Activated CD8-positive, alpha-beta memory T cell treated with anti-CD3 and anti-CD28 coated beads for 1 hour (primary cell): ENCODE measurements around the gene LTN1.
"Not testable (repeated sequence)": the region's sequence is repeated elsewhere in the genome, so short reads cannot be mapped to it uniquely, and the experiment has no call there.

Experiments used
- DNase-seq, 2 donors: peaks; one replicate each; pipeline ENCODE4 v3.0.0-alpha.2; 2020; ENCODE audit warnings: low read depth in 1 of 2; ENCODE audit errors: extremely low read depth in 1 of 2

The LTN1 gene, protein sequence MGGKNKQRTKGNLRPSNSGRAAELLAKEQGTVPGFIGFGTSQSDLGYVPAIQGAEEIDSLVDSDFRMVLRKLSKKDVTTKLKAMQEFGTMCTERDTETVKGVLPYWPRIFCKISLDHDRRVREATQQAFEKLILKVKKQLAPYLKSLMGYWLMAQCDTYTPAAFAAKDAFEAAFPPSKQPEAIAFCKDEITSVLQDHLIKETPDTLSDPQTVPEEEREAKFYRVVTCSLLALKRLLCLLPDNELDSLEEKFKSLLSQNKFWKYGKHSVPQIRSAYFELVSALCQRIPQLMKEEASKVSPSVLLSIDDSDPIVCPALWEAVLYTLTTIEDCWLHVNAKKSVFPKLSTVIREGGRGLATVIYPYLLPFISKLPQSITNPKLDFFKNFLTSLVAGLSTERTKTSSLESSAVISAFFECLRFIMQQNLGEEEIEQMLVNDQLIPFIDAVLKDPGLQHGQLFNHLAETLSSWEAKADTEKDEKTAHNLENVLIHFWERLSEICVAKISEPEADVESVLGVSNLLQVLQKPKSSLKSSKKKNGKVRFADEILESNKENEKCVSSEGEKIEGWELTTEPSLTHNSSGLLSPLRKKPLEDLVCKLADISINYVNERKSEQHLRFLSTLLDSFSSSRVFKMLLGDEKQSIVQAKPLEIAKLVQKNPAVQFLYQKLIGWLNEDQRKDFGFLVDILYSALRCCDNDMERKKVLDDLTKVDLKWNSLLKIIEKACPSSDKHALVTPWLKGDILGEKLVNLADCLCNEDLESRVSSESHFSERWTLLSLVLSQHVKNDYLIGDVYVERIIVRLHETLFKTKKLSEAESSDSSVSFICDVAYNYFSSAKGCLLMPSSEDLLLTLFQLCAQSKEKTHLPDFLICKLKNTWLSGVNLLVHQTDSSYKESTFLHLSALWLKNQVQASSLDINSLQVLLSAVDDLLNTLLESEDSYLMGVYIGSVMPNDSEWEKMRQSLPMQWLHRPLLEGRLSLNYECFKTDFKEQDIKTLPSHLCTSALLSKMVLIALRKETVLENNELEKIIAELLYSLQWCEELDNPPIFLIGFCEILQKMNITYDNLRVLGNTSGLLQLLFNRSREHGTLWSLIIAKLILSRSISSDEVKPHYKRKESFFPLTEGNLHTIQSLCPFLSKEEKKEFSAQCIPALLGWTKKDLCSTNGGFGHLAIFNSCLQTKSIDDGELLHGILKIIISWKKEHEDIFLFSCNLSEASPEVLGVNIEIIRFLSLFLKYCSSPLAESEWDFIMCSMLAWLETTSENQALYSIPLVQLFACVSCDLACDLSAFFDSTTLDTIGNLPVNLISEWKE (N-terminal part only)

DNA sequence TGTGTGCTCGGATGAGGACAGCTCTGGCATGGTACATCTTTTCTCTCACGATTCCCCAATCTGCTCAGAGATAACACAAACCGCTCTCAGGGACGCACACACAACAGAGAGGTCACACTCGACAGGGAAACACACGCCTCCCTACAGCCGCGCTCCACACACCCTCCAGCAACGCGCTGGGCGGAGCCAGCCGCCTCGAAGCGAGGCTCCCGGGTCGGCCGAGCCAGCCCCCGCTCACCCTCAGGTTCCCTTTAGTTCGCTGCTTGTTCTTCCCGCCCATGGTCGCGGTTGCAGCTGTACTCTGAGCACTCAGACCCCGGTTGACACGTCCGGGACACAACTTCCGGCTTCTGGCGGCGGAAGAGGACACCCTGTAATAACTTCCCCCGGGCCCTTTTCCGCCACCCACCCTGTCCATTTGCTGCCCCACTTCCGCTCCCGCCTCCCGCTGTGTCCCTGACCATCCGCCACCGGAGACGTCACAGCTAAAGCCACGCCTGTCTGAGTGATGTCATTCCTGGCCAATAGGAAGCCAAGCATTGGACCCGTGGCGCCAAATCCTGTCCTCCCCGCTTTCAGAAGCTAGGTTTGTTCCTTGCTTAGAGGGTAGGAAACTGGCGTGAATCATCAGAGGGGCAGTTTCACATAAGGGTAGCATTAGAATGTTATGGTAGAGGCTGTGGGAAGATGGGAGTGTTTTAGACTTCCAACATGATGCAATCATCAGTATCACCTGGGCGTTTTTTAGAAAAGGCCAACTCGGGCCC is at the start of gene LTN1:
Gene LTN1, minus strand, starts transcription at position 352 of the 767 bp plus-strand sequence. Its CDS starts 72 bp downstream, at position 280.
- peak; percentile 93 to 99 for DNase-seq

DNA sequence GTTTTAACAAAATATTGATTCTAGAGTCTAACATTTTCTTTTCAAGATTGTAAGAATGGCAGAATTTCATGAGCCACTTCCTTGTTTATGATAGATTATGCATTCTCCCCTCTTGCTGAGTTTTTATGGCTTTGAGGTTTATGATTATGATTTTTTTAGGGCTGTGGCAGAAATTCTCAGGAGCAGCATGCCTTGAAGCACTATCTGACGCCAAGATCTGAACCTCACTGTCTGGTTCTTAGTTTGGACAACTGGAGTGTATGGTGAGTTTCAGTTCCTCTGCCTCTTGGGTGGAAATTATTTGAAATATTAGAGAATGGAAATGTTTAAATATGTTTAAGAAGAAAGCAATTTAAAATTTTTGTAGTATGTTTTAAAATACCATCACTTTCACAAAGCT is 42.0 kb upstream of the LTN1 start:
- no peak for DNase-seq

DNA sequence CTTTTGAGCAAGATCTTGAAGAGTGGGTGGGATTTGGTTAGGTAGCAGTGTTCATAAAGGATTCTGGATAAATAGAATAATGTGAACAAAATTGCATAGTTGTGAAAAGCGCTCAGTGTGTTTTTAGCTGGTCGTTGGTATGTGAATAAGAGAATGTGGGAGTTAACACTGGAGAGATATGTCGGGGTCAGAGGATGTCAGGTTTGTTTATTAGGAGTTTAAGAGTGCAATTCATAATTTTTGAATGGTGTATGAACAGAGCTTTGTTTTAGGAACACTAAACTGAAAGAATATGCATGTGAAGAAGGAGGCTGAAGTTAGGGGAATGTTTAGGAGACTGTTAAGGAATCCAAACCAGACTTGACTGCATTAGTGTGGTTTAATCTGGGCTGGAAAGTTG is 41.2 kb upstream of the LTN1 start:
- no peak for DNase-seq

DNA sequence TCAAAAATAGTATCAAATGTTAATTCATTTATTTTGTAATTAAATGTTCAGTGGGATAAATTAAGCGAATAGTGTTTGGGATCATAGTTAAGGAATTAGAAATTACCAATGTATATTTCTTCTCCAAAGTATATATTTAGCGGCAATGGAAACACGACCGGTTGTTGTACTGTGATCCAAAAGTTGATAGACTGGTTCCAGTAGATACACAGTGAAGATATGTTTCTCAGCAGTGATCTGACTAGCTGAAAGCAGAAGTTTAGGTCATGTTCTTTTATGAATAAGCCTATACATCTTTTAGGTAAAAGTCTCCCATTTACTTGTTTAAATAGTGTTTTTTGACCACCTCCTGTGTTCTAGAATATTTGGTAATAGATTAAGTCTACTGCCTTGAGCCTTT is 40.6 kb upstream of the LTN1 start:
- DNase-seq, result no peak

DNA sequence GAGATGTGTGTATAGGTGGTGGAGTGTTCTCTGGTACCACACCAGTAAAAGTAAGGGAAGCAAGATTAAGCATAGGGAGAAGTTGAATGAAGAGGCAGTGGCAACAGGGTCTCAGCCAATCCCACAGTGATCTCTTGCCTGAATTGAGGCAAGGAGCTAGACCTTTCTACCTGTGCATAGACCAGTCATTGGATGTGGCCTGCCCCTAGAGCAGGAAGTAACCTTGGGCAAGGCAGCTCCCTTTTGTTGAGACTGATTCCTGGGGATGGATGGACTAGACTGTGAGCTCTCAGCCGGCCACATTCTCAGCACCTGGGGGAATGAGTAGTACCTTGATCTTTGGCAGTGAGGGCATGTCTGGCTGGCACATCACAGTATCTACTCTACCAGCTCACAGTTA is 38.2 kb upstream of the LTN1 start:
- DNase-seq, result no peak

DNA sequence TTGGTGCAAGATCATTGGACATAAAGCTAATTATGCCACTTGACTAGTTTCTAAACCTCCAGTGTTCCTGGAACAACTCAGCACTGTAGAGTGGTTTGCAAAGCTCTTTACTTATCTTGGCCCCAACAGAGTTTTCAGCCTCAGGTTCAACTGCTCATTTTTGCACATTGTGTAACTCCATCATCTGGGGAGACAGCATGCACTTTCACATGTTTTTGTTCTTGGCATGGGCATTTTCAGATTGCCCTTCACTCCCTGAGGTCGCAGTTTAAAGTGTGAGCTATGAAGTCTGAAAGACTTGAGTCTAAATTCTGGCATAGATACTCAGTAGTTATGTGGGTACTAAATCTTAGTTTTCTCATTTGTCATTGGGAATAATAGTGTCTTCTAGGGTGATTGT is 36.8 kb upstream of the LTN1 start:
- DNase-seq, result no peak

DNA sequence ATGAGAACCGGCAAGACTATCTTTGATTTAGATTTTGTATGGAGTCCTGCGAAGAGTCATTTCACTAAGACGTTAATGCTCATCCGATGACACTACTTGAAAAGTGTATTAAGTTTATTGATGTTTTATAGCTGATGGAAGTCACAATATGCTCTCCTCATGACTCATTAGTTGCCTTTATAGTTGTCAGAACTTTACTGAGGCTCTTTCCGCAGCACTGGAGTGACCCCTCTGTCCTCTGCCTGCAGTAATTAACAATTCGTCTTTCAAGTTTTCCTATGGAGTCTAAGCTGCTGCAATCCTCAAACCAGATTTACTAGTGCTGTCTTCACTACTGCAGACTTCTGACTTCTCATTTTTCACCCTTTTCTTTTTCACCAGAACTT is 32.6 kb upstream of the LTN1 start:
- no peak for DNase-seq

DNA sequence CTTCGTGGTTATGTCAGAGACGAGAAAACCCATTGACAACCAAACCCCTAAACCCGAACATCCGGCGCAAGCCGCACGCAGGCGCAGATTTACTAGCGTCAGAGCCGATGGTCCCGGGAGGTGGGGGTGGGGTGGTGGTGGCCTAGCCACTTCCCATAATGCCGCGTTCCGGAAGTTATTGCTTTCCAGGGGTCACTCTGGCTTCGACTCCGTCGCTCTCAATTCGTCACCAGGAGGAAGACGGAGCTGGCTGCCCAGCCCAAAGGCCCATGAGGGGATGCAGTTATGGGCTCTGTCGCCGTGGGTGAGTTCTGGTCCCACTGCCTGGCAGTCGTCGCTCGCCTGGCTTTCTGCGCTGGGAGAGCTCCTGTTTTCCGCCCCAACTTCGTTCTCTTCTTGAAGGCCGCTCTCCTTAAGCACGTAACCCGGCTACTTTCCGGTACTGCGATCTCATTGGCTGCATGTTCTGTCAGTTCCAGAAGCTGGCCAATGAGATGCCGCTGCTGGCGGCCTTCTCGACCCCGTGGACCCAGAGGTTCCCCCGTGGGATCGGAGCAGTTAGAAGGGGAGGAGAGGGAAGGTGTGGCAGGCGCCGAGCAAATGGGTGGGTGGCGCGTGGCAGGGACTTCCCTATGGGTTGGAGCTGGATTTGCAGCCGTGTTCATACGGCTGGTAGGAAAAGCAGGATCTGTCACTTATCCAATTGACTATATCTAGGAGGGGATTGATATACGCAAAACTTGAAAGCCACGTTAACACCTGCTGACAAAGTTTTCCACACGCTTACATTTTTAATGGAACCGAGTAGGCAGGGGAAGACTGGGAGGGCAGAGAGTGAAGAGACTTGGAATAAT is 32.0 kb upstream of the LTN1 start, which contains the start of gene USP16:
Gene USP16, plus strand, starts transcription at position 195 of the 854 bp plus-strand sequence. CDS start 3,246 bp downstream, outside the sequence.
- peak; percentile 86 to 87 for DNase-seq

DNA sequence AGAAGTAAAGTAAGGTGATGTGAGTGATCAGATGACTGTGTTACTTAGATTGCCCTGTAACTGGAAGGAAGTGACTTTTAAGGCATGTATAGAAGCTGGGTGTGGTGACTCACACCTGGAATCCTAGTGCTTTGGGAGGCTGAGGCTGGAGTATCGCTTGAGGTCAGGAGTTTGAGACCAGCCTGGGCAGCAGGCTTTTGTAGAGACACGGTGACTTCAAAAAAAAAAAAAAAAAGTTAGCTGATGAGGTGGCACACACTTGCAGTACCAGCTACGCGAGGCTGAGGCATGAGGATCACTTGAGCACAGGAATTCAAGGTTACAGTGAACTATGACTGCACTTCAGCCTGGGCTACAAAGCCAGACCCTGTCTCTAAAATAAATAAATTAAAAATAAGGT is 29.5 kb upstream of the LTN1 start:
- DNase-seq, result no peak

DNA sequence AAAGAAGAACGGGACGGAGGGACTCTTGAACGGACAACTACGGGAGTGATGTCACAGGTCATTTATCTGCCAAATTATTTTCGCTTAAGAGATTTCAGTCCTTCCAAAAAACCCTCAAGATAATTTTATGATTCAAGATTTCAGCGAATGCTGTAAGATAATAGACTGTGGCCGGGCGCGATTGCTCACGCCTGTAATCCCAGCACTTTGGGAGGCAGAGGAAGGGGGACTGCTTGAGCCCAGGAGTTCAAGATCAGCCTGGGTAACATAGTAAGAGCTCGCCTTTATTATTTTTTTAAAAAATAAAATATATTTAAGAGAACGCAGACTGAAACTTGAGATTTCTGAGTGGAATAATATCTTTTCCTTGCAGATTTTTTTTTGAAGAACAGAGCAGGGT is 25.9 kb upstream of the LTN1 start:
- DNase-seq, result no peak

DNA sequence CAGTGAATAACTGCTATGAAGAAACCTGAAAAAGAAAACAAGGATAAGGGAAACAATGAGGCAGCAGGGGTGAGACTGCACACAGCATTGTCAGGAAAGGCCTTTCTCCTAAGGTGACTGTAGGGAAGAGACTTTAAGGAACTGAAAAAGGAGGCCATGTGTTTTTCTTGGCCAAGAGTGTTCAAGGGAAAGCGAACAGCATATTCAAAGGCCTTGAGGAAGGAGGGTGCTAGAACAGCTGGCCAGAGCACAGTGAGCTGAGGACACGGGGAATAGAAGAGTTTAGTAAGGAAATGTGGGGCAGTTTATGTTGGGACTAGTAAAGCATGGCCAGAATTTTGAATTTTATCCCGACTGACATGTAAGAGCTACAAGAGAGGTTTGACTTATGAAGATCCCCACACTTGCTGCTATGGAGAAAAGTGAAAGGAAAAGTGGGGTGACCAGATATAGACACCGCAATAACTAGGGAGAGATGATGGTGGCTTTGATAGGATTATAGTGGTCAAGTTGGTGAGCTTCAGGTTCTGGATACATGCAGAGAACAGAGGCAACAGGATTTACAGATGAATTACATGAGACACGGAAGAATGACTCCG is 25.1 kb upstream of the LTN1 start:
- no peak for DNase-seq

DNA sequence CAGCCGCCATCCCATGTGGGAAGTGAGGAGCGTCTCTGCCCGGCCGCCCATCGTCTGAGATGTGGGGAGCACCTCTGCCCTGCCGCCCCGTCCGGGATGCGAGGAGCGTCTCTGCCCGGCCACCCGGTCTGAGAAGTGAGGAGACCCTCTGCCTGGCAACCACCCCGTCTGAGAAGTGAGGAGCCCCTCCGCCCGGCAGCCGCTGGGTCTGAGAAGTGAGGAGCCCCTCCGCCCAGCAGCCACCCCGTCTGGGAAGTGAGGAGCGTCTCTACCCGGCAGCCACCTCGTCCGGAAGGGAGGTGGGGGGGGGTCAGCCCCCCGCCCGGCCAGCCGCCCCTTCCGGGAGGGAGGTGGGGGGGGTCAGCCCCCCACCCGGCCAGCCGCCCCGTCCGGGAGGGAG is 18.6 kb upstream of the LTN1 start:
- DNase-seq, result not testable (repeated sequence)

DNA sequence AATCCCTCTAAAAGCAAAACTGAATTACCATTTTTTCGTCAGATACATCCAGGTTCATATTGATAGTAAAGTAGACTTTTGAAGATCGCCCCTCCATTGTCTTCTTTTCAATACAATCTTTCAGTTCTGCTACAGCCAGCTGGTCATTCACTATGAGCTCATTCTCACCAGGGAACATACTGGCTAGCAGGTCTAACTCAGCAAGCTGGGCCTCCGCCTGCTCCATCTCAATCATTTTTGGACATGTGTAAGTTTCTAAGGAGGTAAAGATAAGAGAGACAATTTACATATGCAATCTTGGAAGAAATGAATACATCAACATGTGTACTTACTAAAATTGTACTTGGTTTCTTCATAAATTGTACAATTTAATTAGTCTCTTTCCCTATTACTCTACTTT is 15.7 kb upstream of the LTN1 start:
- DNase-seq, result no peak

DNA sequence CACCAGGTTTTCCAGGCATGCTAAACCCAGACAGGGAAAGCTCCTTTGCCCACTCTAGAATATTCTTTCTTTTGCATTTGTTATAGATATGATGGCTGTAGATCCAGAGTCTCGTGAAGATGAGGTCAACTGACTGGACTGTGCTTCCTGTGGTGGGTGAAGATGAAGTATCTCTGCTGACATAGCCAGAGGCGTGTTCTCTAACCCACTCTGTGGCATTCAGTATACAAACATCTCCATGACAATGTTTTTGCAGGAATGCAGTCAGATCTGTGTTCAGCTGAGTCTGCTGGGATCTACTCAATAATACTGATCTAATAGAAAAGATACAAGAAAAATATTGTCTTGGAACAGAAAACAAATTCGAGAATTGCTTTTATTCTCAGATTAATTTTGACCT is 15.1 kb upstream of the LTN1 start:
- DNase-seq, result no peak

DNA sequence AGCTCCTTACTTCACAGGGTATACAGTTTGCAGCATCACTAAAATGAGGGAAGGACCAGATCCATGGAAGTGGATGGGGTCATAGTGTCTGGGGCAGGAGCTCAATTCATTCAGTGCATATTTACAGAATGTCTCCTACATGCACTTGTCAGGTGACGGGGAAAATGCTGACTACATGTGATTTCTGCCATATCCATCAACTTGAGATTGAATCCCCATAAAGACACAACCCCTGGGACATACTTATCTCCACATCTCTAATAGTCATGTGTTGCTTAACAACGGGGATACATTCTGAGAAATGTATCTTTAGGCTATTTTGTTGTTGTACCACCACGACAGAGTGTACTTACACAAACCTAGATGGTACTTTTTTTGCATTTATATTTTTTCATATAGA is 14.5 kb upstream of the LTN1 start:
- no peak for DNase-seq

DNA sequence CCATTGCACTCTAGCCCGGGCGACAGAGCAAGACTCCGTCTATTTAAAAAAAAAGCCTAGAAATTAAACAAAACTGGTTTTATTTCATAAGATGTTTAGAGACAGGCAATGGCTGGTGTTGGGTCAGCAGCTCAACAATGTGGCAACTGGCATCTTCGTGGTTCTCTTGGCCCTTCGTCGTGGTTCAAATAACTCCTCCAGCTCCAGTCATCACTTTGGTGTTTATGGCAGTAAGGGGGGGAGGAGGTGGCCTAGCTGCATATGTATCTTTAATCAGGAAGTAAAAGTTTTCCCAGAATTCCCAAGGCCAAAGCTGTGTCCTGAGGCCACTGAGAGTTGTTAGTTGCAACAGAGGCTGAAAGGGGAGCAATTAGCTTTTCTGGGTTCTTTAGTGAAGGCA is 13.0 kb upstream of the LTN1 start:
- no peak for DNase-seq

DNA sequence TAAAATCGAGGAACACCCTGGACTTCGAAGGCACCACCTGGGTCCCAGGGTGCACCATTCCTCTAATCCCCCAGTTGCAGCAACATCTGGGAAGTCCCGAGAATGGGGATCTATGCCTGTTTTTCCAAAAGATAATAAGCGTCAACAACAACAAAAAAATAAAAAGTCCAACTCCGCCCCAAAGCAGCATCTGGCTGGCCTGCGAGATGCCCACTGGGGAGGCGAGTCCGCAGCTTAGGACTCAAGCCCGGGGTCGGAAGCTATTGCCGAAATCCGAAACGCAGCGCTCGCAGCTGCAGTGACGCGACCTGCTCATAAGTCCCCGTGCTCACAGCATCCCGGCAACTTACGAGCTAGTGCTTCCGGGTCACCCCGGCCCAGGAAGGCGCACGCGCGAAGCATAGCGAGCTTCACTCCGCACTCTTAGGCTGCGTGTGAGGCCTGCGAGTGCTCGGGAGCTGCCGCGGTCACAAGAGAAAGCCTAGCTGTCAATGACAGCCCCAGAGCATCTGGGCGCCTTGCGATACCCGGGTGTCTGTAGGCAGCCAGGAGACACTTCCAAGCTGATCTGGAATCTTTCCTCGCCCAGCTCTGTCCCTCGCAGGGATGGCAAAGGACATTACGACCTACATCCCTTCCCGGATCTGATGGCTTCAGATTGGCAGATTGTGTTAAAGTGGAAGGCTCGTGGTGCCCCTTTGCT is 9.9 kb upstream of the LTN1 start:
- peak; percentile 86 to 94 for DNase-seq

DNA sequence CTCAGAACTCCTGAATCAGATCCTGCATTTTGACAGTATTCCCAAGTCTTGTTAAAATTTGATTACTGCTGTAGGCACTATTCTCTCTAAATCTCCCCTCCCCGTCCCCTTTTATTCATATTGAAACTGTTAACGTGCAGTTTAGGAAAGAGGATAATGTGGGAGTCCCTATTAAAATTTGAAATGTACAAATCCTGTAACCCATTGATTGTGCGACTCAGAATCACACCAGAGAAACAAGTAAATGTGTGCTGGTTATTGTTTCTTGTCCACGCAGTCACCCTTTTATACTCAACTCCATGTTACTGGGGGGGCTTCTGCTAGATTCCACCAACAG is 584 bp upstream of the LTN1 start:
- no peak for DNase-seq
